Gastroesophageal sphincter (tissue), 3 donors: ENCODE results near the gene C3.

Experiments used
- POLR2A ChIP-seq, 2 donors: fragments of 450-650 bp; IDR thresholded peaks; one replicate each; pipeline ENCODE4 v1.6.1; 2017; ENCODE audit warnings: antibody characterized with exemption in 2 of 2, mild to moderate bottlenecking in 2 of 2, moderate library complexity in 1 of 2
- POLR2AphosphoS5 ChIP-seq: sonication (generic); formaldehyde crosslinking; IDR thresholded peaks from one replicate; pipeline ENCODE4 v1.6.1; 2017; ENCODE audit warnings: antibody characterized with exemption
- TF ChIP-seq, protein P1 (sequence below), 4 experiments: fragments of 200-600 bp in 2 of 4; fragments of 450-650 bp in 2 of 4; sonication (generic) in 1 of 4; IDR thresholded peaks; one replicate each; pipeline ENCODE4 v1.5.1; 2017 to 2019; ENCODE audit warnings: antibody characterized with exemption in 4 of 4, mild to moderate bottlenecking in 2 of 4, moderate library complexity in 2 of 4

- TF ChIP-seq, protein P1, sequence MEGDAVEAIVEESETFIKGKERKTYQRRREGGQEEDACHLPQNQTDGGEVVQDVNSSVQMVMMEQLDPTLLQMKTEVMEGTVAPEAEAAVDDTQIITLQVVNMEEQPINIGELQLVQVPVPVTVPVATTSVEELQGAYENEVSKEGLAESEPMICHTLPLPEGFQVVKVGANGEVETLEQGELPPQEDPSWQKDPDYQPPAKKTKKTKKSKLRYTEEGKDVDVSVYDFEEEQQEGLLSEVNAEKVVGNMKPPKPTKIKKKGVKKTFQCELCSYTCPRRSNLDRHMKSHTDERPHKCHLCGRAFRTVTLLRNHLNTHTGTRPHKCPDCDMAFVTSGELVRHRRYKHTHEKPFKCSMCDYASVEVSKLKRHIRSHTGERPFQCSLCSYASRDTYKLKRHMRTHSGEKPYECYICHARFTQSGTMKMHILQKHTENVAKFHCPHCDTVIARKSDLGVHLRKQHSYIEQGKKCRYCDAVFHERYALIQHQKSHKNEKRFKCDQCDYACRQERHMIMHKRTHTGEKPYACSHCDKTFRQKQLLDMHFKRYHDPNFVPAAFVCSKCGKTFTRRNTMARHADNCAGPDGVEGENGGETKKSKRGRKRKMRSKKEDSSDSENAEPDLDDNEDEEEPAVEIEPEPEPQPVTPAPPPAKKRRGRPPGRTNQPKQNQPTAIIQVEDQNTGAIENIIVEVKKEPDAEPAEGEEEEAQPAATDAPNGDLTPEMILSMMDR (IDR thresholded peaks at IDR 0.05), result no peak
- TF ChIP-seq POLR2A (IDR thresholded peaks at IDR 0.05) (no peak), POLR2AphosphoS5 (no peak)
Observed at GRCh38 chr19:6691342-6691741, 29.1 kb downstream of the C3 start.
